HepG2 (cell line): Measurements from ENCODE around the gene EPN2. TPM values are rescaled to one million over a fixed set of nuclear protein-coding genes. Genes with fewer than 3 reads are reported as not detected.

Experiments used
- ARID5B ChIP-seq: IDR thresholded peaks from 2 replicates; pipeline ENCODE4 v1.4.0; 2020; ENCODE audit warnings: mild to moderate bottlenecking, missing genetic modification reagents
- CBX2 ChIP-seq, 2 experiments: fragments of 200-600 bp in 1 of 2; sonication (generic); formaldehyde crosslinking in 1 of 2; IDR thresholded peaks; 2 replicates each; pipeline versions ENCODE4 v1.7.0 to v1.8.1; 2018 to 2022; ENCODE audit warnings: low read depth in 2 of 2, low read length in 1 of 2, mild to moderate bottlenecking in 1 of 2, missing genetic modification reagents in 1 of 2
- FOXO1 ChIP-seq: sonication (generic); formaldehyde crosslinking; IDR thresholded peaks from 2 replicates; pipeline ENCODE4 v1.4.0; 2020; ENCODE audit warnings: missing genetic modification reagents
- HBP1 ChIP-seq: IDR thresholded peaks from 2 replicates; pipeline ENCODE4 v1.6.1; 2016; ENCODE audit warnings: low read depth, control low read depth
- ISL2 ChIP-seq: sonication (generic); formaldehyde crosslinking; IDR thresholded peaks from 2 replicates; pipeline ENCODE4 v1.5.0; 2020; ENCODE audit warnings: missing genetic modification reagents
- NFYC ChIP-seq: IDR thresholded peaks from 2 replicates; pipeline ENCODE4 v1.6.1; 2016; ENCODE audit warnings: missing genetic modification reagents, missing compliant biosample characterization
- PHF21A ChIP-seq: sonication (generic); formaldehyde crosslinking; IDR thresholded peaks from 2 replicates; pipeline ENCODE4 v1.5.0; 2020; ENCODE audit warnings: mild to moderate bottlenecking, missing genetic modification reagents
- PITX1 ChIP-seq: sonication (generic); formaldehyde crosslinking; IDR thresholded peaks from 2 replicates; pipeline ENCODE4 v1.5.1; 2020; ENCODE audit warnings: mild to moderate bottlenecking, missing genetic modification reagents
- PREB ChIP-seq: sonication (generic); formaldehyde crosslinking; IDR thresholded peaks from 2 replicates; pipeline ENCODE4 v1.4.0; 2020; ENCODE audit warnings: missing genetic modification reagents
- RAD21 ChIP-seq: fragments of 450-650 bp; formaldehyde crosslinking; IDR thresholded peaks from 2 replicates; pipeline ENCODE4 v1.5.0; 2020; ENCODE audit warnings: mild to moderate bottlenecking
- RBAK ChIP-seq: sonication (generic); formaldehyde crosslinking; IDR thresholded peaks from 2 replicates; pipeline ENCODE4 v1.5.1; 2020; ENCODE audit warnings: mild to moderate bottlenecking, missing genetic modification reagents
- ZNF20 ChIP-seq: sonication (generic); formaldehyde crosslinking; IDR thresholded peaks from 2 replicates; pipeline ENCODE4 v1.4.0; 2020; ENCODE audit warnings: mild to moderate bottlenecking, moderate library complexity, missing genetic modification reagents
- ZNF205 ChIP-seq: IDR thresholded peaks from 2 replicates; pipeline ENCODE4 v1.6.1; 2018; ENCODE audit warnings: missing biosample characterization, missing genetic modification reagents
- ZNF224 ChIP-seq: sonication (generic); formaldehyde crosslinking; IDR thresholded peaks from 2 replicates; pipeline ENCODE4 v1.5.0; 2020; ENCODE audit warnings: mild to moderate bottlenecking, missing genetic modification reagents
- ZNF549 ChIP-seq: sonication (generic); formaldehyde crosslinking; IDR thresholded peaks from 2 replicates; pipeline ENCODE4 v1.5.0; 2020; ENCODE audit warnings: missing genetic modification reagents
- ZNF562 ChIP-seq: sonication (generic); formaldehyde crosslinking; IDR thresholded peaks from 2 replicates; pipeline ENCODE4 v1.8.0; 2022; ENCODE audit warnings: missing genetic modification reagents, borderline replicate concordance
- ZNF607 ChIP-seq: sonication (generic); formaldehyde crosslinking; IDR thresholded peaks from 2 replicates; pipeline ENCODE4 v1.5.1; 2020; ENCODE audit warnings: missing genetic modification reagents, mild to moderate bottlenecking, borderline replicate concordance
- ZNF672 ChIP-seq: sonication (generic); formaldehyde crosslinking; IDR thresholded peaks from 2 replicates; pipeline ENCODE4 v1.8.1; 2022; ENCODE audit warnings: missing genetic modification reagents
- ZNF704 ChIP-seq: sonication (generic); formaldehyde crosslinking; IDR thresholded peaks from 2 replicates; pipeline ENCODE4 v1.8.1; 2023; ENCODE audit warnings: mild to moderate bottlenecking, inconsistent platforms, moderate library complexity, missing genetic modification reagents, borderline replicate concordance
- ZNF709 ChIP-seq: sonication (generic); formaldehyde crosslinking; IDR thresholded peaks from 2 replicates; pipeline ENCODE4 v1.5.0; 2020; ENCODE audit warnings: mild to moderate bottlenecking, missing genetic modification reagents
- ZNF768 ChIP-seq: sonication (generic); formaldehyde crosslinking; IDR thresholded peaks from 2 replicates; pipeline ENCODE4 v1.4.0; 2020; ENCODE audit warnings: missing genetic modification reagents
- ZNF784 ChIP-seq: sonication (generic); formaldehyde crosslinking; IDR thresholded peaks from 2 replicates; pipeline ENCODE4 v1.5.1; 2020; ENCODE audit warnings: missing genetic modification reagents, mild to moderate bottlenecking, borderline replicate concordance
- polyA plus RNA-seq, 8 experiments: library from polyadenylated mRNA; depleted of rRNA in 3 of 8; stranded (reverse) in 7 of 8; unstranded in 1 of 8; fragments of >200 nt; fragmentation: Illumina TruSeq in 4 of 8; extraction: Trizol in 4 of 8; gene quantifications; 2 replicates each; pipeline versions ENCODE4 v1.2.1 to v1.2.3, GENCODE V29; 2011 to 2016; ENCODE audit warnings: low read depth in 4 of 8, missing spikeins in 1 of 8, mixed read lengths in 1 of 8; ENCODE audit not compliant: insufficient read depth in 1 of 8
- total RNA-seq, 5 experiments: library from RNA; depleted of rRNA; stranded (reverse); fragments of >200 nt; fragmentation: Illumina TruSeq; extraction: Trizol; gene quantifications; 2 replicates each; pipeline ENCODE4 v1.2.3, GENCODE V29; 2016; ENCODE audit warnings: low read depth in 1 of 5

EPN2 gene
- total and polyA plus RNA-seq, 2 of the 13 experiments (the other 11 are each of a cell fraction or from before 2014, with no cell fraction given), result 7.8 to 19.2 TPM

GRCh38 chr17:19345486-19346350 is 108.6 kb downstream of the EPN2 start (continued):
- TF ChIP-seq ARID5B (CRISPR knock-in tag) (no peak), PITX1 (no peak), ZNF709 (CRISPR knock-in tag) (no peak), ZNF224 (no peak), HBP1 (no peak), ZNF562 (CRISPR knock-in tag) (no peak), RAD21 (CRISPR knock-in tag) (peak; percentile 3; the same call in 1 of the 2 replicates), CBX2 (IDR thresholded peaks at IDR 0.05; ENCODE audit: low read depth, low read length) (no peak), CBX2 (CRISPR knock-in tag; IDR thresholded peaks at IDR 0.05; ENCODE audit: low read depth) (no peak), PHF21A (CRISPR knock-in tag) (peak; percentile 64), ZNF607 (CRISPR knock-in tag) (no peak), ZNF768 (CRISPR knock-in tag) (peak; percentile 93), ZNF672 (CRISPR knock-in tag) (no peak), ISL2 (no peak), ZNF704 (no peak), RBAK (CRISPR knock-in tag) (no peak), PREB (CRISPR knock-in tag) (no peak), ZNF20 (CRISPR knock-in tag) (no peak), ZNF784 (CRISPR knock-in tag) (0 out of 2 replicates have a peak, but pooled peaks have one; percentile 26), ZNF549 (CRISPR knock-in tag) (no peak), FOXO1 (CRISPR knock-in tag) (no peak), ZNF205 (no peak), NFYC (CRISPR knock-in tag) (no peak)
